ENCODE data around the gene USH2A.
A peak's percentile ranks its signal among the peaks of the same experiment; 100 is the strongest.

The USH2A gene, protein sequence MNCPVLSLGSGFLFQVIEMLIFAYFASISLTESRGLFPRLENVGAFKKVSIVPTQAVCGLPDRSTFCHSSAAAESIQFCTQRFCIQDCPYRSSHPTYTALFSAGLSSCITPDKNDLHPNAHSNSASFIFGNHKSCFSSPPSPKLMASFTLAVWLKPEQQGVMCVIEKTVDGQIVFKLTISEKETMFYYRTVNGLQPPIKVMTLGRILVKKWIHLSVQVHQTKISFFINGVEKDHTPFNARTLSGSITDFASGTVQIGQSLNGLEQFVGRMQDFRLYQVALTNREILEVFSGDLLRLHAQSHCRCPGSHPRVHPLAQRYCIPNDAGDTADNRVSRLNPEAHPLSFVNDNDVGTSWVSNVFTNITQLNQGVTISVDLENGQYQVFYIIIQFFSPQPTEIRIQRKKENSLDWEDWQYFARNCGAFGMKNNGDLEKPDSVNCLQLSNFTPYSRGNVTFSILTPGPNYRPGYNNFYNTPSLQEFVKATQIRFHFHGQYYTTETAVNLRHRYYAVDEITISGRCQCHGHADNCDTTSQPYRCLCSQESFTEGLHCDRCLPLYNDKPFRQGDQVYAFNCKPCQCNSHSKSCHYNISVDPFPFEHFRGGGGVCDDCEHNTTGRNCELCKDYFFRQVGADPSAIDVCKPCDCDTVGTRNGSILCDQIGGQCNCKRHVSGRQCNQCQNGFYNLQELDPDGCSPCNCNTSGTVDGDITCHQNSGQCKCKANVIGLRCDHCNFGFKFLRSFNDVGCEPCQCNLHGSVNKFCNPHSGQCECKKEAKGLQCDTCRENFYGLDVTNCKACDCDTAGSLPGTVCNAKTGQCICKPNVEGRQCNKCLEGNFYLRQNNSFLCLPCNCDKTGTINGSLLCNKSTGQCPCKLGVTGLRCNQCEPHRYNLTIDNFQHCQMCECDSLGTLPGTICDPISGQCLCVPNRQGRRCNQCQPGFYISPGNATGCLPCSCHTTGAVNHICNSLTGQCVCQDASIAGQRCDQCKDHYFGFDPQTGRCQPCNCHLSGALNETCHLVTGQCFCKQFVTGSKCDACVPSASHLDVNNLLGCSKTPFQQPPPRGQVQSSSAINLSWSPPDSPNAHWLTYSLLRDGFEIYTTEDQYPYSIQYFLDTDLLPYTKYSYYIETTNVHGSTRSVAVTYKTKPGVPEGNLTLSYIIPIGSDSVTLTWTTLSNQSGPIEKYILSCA (N-terminal part only)

DNA sequence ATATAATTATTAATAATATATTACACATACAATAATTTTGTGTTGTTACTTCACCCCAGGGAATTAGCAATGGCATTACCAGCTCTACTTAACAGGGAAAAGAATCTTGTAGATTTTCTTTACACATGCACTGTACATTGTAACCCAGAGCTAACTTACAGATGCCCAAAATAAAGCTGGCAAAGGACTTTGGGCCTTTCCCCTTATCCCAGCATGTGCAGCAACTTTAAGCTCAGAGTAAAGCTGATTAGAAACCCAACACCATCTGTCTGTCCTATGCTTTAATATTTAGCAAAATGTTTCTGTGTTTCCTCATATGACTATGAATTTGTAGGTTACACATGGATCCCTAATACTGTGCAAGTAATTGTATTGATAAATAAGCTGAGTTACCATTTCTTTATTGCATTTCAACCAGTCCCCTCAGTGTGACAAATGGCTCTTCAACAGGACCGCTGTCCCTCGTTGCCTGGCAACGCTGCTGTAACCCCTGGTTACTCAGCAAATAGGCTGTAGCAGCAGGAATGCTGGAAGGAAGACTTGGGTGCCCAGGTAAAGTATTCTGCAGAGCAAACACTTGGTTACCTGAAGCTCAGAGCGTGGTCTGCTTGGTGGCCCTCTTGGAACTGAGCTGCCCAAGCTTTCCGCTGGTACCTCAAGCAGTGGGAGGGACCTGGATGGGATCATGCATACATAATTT lies at the start of gene USH2A:
Gene USH2A (minus strand): TSS at position 628 of the 700 bp plus-strand sequence. CDS start 1,112 bp downstream, outside the sequence.
- DNase-seq (ENCODE audit: low read depth, low spot score): peak; percentile 9

DNA sequence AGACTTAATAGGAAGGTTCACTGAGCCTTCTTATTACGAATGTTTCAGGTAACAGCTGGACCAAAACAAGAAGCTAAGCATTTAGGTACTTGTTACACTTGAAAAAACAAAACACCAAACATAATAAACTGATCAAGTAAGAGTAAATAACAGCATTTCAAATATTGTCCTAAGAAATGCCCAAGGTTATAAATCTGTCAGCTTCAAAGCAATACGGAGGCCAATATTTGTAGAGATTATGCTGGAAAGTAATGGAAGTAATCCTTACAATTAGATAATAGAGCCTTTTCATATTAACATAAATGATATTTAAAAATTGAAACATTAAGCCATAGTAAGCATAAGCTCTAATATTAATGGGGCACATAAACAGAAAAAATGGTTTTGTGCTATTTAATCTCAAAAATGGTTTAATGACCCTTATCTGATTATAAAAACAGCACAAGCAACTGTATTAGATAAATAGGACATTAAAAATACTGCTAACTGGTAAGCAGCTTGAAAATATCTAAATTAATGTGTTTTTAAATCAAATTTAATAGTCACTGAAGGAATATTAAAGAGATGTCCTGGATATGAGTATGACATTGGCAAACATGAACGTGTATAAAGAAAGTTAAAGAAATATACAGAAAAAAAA lies 43.0 kb upstream of the USH2A start:
- DNase-seq (ENCODE audit: low read depth, low spot score): no peak

DNA sequence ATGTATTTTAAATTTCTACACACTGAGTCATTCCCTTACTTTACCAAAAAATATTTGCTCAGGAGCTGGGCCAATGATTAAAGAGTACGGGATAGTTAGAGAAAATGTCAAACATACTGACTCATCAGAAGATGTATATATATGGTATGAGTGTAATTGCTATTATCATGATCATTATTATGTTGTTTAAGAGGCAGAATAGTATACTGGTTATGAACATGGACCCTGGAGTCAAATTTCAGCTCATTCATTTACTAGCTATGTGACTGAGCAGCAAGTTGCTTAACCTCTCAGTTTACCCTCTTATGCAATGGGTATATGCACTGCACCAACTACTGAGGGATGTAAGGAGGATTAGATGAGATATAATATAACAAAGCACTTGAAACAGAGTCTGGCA lies 41.2 kb upstream of the USH2A start:
- peak; percentile 55 for DNase-seq (ENCODE audit: low read depth, low spot score)

DNA sequence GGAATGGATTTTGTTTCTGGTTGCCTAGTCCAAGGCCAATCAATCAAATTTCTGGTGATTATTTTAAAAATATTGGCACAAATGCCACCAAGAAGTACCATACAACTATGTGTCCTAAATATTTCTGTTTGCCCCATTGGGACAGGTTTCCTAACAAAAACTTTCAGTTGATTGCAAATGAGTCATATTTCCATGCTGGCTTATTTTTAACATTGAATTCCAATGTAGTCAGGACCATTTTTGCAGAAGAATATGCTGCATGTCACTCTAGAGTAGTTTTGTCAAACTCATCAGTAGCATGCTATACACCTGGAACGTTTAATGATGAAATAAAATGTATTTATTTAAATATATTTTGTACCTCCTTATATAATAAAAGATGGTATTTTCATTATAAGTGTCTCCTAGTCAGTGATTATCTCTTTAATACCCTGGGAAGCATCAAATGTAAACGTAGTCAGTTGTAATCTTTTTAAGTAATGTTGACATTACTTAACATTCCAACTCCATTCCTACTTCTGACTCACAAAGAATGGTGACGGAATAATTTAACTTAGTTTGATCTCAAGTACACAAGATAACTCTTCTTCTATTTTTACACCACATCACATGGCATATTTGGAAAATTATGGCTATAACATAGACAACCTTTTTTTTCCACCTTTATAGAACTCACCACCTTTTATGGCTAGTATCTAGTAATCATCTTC lies 39.0 kb upstream of the USH2A start:
- DNase-seq (ENCODE audit: low read depth, low spot score): peak; percentile 34

DNA sequence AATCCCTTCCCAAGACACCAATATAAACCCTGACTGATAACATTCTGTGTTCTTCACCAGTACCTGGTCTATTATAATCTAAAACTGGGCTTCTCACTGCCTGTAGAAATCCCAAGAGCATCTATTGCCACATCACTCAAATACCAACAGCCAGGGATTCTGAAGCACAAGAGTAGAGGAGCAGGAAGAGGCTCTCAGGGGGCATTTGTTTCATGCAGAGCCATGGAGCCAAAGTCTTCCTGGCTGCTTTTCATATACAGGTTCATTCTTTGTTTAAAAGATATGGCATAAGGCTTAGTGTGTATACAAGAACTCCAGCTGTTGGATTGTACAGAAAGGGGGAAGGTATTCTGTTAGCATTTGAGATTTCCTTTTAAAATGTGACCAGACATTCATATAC lies 38.2 kb upstream of the USH2A start:
- DNase-seq (ENCODE audit: low read depth, low spot score): no peak

DNA sequence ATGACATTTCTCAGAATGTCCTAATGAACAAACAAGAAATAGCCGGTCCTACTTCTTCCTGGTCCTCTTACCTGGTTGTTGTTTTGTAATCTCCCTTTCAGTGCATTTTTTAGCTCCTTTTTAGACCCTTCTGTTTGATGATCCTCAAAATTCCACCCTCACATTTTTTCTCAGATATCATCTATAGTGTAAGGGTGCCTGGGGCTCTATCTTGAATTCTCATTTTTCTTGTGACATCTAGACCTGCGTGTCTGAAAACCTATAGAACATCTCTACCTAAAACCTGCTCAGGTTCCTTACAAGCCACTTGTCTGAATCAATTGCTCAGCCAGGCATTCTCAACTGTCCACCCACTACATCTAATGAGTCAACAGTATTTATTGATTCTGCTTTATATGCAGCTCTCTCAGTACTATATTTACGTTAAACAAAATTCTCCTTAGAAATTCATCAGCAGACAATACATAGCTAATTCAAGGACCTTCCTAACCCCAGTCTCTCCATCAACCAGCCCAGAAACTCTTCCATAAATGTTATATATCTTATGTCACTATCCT lies 36.5 kb upstream of the USH2A start:
- no peak for DNase-seq (ENCODE audit: low read depth, low spot score)

DNA sequence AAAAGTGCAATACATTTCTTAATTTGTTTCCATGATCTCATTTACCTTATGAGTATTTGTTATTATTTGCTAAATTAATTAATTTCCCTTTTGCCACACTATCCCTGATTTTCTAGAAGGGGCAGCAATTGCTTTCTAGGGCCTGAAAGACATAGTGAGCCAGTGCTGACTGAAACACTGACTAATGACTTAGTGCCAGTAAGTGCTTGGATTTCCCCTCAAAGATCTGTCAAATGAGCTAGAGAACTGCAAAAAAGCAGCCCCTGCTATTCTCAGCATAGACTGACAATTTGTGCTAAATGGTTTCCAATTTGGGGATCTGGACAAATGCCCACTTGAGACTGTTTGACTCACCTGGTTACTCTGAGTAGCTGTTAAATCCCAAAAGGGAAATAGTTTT lies 35.6 kb upstream of the USH2A start:
- peak; percentile 46 for DNase-seq (ENCODE audit: low read depth, low spot score)

DNA sequence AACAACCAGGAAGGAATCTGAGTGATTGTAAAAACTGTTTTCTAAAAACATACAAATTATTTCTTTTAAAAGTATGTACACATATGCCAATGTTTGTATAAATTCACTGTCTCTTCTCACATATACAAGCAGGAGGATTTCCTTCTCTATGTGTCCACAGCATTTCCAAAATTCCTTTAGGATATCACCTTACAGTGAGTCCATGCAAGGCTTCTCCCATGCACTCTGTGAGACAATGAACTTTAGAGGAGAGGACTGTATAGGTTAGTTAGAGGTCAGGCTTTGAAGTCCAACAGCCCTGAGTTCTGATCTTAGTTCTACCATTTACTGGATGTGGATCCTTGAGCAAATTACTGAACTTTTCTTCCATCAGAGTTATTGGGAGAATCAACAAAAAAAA lies 34.1 kb upstream of the USH2A start:
- peak; percentile 14 for DNase-seq (ENCODE audit: low read depth, low spot score)

DNA sequence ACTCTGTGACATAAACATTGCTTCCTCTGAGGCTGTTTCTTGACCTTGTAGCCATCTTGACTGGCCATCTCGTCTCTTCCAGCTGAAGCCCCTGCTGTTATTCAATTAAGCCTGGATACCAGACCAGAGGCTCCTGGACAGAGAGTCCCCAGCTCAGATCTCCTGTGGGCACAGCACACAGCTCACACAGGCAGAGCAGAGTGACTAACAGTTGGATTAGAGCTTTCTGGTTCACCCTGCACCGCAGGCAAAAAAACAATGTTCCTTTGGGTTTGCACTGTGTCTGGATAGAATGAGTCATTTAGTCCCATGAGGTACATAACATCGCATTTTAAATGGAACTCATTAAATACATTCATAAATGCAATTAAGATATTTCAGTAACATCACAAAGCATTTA lies 33.4 kb upstream of the USH2A start:
- peak; percentile 89 for DNase-seq (ENCODE audit: low read depth, low spot score)

DNA sequence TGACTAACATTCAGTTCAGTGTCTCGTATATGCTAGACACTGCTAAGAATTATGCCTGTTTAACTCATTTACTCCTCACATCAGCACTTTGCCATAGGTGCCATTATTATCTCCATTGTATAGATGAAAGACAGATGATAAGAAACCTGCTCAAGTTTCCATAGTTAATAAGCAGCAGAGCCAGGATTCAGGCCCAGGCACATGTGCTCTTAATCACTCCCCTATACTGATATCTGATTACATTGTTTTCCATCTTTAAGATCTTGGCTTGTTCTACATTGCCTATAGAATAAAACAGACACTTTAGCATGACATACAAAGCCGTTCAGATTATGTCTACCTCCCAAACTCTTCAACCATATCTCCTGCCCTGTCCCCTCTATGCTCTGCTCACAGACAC lies 30.5 kb upstream of the USH2A start:
- no peak for DNase-seq (ENCODE audit: low read depth, low spot score)

DNA sequence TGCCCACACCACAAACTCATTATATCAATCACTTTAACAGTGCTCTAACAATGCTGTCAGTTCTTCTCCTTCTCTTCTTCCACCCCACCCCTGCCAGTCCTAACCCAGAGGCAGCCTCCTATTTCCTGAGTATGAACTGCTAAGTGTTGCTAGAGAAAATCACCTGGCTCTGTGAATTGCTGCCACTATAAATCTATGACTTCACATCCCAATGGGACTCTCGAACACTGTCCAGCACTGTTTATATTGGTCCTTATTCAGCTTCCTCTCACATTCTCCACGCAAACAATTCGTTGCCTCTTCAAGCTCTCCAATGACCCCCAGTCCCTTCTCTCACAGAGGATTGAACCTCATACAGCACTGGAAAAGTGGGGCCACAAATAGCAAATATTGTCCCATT lies 27.0 kb upstream of the USH2A start:
- no peak for DNase-seq (ENCODE audit: low read depth, low spot score)

DNA sequence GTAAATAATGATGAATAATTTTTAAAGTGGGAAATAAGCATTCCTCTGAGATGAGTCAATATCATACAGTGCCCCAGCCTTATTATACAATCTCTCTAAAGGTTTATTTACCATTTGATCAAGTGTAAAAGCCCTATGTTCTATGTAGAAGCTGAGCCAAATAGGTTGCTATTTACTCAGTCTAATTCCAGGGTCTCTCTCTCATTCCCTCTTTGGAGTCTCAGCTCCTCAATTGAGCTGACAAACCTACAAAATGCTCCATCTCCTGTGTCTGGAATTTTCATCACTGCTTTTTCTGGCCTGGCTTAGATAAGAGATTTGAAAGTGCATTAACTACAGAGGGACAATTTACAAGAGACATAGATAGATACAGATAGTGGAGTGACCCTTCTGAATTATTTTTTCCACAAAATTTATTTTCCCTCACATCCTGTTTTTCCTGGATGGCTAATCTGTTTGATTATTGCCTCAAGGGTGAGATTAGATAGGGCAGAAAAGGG lies 24.8 kb upstream of the USH2A start:
- DNase-seq (ENCODE audit: low read depth, low spot score): peak; percentile 43

DNA sequence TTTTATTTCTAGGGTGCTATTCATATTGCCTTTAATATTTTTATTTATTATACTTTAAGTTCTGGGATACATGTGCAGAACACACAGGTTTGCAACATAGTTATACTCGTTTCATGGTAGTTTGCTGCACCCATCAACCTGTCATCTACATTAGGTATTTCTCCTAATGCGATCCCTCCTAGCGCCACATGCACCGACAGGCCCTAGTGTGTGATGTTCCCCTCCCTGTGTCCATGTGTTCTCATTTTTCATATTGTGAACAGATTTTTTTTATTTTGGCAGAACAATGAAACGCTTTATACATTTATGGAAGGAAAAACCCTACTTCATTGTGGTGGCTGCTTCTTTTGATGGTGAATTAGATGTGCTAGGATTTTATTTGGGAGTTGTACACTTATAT lies 14.4 kb upstream of the USH2A start:
- DNase-seq (ENCODE audit: low read depth, low spot score): no peak

DNA sequence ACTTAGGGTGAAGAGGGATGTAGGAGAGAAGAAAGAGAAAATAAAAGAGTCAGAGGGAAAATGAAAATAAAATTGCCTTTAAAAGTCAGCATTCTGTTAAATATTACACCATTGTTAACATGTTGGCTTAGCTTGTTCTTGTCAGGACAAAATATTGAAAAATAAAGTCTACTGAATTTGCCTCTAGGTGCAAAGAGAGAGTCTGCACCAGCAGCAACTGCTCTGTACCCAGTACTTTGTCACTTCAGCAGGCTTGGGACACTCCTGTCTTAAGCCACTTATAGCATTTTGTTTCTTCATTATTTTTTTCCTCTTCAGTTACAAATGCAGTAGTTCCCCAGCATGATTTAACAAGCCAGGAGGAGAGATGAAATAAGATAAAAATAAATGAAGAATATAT lies 11.0 kb upstream of the USH2A start:
- DNase-seq (ENCODE audit: low read depth, low spot score): no peak

DNA sequence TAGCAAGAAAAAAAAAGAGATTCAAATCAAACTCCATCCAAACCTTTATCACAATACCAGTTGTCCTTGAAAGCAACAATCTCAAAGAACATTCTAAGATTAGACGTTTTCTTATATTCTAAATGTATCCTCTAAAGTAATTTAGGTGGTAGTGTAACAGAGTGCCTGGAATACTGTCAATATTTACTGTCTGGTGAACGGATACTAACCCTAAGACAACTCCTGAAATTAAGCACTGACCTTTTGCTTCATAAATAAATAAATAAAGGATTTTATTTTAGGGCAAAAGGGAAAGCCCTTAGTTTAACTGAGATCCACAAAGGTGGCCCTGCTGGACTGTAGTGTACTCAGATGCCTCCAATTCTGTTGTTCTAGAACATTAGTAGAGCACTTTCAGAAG lies 9.9 kb upstream of the USH2A start:
- no peak for DNase-seq (ENCODE audit: low read depth, low spot score)

DNA sequence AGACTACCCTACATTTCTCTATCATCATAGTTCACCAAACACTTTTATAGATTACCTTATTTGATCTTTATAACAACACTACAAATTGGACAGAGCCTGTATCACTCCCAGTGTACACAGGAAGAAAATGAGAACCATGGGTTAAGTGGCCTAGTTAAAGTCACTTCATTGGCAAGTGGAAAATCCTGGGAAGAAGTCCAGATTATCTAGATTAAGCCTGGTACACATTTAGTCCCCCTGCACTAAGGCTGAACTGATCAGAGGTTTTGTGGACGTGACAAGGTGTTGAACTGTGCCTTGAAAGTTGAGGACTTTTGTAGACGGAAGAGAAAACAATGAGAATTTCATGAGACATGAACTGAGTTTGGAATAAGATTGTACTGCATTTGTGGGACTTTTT lies 7.5 kb upstream of the USH2A start:
- DNase-seq (ENCODE audit: low read depth, low spot score): no peak

DNA sequence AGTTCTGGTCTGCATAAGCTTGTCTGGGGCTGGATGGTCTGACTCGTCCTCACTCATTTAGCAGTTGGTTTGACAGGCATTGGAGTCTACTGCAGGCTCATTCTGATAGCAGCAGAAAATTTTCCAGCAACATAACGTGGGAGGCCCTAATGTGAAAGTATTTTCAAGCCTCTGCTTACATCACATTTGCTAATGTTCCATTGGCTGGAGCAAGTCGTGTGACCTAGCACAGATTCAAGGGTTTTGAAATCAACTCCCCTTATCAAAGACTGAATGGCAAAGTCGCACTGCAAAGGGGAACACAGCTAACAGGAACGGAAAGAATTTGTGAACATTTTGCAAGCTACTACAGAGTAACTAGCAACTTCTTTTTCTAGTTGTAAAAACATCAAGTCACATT lies 2.3 kb upstream of the USH2A start:
- DNase-seq (ENCODE audit: low read depth, low spot score): no peak

DNA sequence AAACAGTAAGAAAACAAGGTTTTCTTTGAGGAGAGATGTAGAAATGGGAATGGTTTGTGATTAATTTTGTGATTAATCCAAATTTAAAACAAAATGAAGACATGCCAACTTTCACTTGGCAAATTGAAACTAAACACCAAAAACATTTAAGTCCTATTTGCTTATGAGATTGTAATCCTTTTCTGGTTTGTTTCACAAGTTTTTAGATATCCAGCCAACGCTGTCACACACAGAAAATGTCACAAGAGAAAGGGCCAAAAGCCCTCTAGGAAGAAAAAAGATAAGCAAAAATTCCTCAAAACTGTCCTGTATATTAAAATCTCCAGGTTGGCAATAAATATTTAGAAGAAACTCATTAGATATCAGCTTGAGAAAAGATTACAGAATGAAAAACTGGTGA lies 2.5 kb downstream of the USH2A start:
- DNase-seq (ENCODE audit: low read depth, low spot score): no peak

DNA sequence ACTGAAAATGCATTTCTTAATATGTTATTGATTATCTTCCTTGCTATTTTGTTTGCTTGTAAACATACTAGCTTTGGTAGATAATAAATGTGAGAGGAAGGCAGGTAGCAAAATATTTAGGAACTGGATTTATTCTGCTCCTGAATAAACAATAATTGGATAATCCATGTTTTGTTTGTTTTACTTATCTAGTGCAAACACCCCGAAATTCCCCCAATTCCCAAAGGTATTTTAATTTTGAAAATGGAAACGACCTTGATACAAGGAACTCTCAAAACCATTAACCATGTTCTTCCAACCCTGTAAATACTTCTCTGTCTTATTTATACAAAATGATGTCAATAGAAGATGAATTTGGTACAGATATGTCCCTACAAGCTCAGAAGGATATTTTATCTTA lies 3.0 kb downstream of the USH2A start:
- no peak for DNase-seq (ENCODE audit: low read depth, low spot score)

DNA sequence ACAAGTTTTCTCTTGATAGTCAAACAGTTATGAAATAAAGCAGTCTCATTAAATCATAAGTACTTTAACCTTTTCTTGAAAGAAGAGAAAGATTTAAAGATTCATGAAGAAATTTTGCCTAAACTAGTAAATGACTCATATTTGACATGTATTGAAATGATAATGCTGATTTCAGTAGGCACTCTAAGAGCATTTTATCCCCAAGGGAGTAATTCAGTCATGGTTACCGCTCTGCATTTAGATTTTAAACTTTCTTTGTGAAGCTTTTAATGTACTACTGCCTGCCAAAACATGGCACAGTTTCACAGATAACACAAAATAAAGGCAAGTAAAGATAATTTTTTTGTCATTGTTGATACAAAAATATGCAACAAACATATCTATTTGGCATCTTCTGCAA lies 6.8 kb downstream of the USH2A start:
- no peak for DNase-seq (ENCODE audit: low read depth, low spot score)

Data from astrocyte of the hippocampus (primary cell).